GM21786 (cell line): ENCODE measurements around the gene NXPH4.

Experiments used
- ATAC-seq: cut with Tn5 transposase; IDR thresholded peaks from one replicate; pipeline ENCODE4 v1.9.1; 2021; ENCODE audit not compliant: unreplicated experiment

Gene NXPH4

DNA sequence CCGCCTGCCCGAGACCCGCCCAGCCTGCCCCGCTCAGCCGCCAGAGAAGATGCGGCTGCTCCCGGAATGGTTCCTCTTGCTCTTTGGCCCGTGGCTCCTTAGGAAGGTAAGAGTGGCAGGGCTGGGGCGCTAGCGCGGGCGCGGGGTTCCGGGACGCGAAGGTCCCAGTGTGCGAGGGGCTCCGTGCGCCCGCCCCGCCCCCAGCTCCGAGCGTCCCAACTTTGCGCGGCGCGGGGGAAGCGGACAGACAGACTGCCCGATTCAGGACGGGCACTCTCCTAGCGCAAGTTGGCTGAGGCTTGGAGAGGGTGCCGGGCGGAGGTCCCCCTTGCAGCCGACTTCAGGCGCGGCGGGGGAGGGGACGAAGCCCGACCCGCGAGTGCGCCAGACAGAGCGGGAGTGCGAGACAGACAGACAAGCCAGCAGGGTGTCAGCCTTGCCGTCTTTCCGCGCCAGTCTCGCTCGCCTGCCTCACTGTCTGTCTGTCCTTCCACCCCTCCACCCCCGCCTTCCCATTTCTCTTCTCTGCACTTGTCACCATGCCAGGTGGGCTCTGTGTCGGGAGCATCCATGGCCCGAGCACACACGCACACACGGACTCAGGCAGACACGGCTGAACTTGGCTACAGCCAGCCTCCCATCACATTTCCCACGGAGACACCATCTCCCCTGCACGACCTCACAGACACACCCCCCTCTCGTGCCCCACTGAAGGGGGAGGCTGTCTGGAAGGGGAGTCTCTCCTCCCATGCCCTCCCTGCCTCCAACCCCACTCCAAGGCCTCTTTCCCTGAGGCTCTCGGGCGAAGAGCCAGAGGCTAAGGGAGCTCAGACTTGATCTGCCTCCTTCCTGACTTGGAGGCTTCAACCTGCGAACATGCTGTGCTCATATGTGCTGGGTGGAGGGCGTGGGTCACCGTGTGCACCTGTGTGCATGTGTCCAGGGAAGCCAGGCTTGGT lies 606 bp downstream of the NXPH4 start:
- ATAC-seq, result no peak

DNA sequence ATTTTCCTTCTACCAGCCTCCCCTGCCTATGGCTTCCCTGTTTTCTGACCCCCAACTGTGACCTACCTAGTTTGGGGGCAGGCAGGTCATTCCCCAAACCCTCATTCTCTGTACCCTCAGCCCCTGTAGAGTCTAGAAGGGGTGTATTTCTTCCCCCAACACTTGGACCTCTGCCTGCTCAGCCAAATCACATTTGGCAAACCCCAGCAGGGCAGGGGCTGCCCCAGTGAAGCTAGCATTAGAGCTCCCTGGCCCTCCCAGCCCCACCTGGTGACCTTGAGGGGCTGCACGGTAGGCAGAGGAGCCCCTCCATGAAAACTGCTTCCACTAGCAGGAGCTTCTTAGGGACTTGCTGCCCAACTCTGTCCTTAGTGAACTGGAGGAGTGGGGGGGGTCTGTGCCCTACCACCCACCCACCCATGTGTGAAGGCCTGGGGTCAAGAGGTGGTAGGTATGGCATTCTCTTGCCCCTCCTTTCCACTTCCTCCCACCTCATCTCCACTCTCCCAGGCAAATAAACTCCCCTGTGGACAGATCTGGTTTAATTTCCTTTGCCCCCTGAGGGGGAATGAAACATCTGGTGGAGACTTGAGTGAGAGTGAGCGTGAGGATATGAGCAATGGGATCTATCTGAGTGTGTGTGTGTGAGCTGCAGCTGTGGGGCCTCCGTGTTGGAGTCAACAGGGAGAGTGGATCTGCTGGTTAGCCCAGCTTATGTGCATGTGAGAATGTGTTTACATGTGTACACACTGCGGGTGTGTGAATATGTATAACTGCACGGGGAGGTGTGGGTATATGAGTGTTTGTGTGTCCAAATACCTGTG lies 1.6 kb downstream of the NXPH4 start:
- no peak for ATAC-seq

DNA sequence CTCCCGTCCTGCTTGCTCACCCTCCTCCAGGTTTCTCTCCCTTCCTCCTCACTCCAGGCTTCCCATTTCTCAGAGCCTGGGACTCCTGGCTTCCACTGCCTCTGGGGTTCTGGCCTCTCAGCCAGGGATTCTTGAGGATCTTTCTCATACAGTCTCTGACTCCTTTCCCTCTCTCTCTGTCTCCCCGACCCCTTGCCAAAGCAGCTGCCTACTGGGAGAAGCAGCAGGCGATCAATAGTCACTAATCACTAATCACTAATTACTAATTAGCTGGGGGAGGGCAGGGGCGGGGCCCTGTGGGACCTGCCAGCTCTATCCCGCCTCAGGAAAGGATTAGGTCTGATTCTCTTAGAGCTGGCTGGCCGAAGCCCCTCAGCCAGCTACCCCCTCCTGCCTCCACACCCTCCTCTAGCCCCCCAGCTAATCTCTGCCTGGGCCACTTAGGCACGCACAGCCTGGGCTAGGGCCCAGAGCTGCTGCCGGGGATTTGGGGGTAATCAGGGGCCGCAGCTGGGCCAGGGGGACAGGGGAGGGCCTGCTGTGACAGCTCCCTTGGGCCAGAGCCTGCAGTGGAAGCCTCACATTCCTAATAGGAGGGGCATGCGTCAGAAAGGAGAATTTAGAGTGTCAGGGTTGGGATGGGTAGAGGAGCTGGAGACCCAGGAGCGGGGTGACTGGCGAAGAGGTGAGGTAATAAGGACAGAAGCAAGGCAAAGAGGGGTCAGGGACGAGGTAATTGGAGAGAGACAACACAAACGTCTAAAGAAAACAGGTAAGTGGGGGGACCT lies 2.8 kb downstream of the NXPH4 start:
- no peak for ATAC-seq

DNA sequence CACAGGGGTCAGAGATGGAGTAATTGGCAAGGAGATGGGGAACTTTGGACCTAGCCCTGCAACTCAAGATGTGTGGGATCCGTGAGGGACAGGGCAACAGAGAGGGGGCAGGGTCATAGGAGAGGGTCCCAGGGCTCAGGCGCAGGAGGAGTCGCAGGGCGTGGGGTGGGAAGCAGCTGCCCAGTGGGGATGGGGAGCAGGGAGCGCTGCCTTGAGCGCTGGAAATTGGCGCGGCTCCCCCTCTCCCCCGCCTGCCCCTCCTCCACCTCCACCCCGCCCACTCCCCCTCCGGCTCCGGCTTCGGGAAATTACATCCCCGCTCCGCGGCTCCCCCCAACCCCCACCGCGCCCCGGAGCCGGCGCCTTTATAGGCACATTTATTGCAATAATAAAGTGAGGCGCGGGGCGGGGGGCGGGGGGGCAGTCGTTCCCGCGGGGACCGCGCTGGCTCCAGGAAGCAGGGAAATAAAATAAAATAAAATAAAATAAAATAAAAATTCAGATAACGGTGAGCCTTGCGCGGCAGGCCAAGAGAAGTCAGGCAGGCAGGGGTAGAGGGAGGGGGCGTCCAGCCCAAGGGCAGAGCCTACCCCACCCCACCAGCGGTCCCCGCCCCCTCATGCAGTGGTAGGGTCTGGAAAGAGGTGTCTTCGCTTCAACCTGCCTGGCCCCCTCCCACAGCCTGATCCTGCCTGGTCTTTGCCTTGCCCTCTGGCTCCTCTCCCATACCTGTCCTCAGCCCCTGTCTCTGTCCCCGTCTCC lies 3.6 kb downstream of the NXPH4 start:
- no peak for ATAC-seq

DNA sequence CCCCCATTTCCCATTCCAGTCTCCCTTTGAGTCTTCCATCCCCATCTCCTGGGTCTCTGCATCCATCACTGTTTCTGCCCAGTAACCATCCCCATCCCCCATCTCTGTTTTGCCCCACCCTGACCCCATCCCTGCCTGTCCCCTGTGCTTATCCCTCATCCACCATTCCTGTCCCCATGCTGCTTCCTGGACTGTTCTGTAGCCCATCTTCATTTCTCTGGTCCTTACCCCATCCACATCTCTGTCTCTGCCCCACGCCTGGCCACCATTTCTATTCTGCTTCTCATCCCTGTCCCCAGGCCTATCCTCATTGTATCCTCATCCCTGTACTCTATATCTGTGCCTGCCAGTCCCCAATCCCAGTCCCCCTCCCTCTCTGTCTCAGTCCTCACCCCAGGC lies 4.2 kb downstream of the NXPH4 start:
- ATAC-seq, result no peak

DNA sequence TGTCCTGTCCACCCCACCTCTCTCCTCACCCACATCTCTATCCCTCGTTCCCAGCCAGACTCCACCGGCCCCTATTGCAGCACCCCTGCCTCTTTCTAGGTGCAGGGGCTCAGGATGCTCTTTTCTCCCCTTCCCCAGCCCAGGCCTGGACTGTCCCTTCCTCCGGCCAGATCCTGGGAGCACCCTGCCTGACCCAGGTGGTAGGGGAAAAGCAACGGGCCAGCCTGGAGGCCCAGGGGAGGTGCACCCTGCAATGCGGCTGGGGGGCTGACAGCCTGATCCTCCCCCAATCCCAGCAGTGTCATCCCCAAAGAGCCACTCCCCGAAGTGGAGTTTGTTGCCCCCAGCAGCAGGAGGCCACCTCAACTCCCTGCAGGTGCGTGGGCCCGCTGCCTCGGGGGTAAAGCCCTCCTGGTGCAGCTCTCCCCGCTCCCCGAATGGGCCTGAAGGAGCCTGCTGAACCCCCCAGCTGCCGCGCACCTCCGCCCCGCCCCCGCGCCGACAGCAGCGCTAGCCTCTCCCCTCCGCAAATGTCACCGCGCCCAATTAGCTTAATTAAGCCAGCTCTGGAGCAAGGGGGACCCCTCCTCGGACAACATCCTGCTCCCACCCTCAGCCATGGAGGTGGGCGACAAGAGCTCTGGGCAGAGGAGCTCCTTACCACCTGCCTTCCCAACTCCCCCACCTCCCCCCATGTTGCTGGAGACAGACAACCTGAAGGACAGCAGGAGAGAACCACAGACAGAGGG lies 4.7 kb downstream of the NXPH4 start:
- ATAC-seq, result no peak

DNA sequence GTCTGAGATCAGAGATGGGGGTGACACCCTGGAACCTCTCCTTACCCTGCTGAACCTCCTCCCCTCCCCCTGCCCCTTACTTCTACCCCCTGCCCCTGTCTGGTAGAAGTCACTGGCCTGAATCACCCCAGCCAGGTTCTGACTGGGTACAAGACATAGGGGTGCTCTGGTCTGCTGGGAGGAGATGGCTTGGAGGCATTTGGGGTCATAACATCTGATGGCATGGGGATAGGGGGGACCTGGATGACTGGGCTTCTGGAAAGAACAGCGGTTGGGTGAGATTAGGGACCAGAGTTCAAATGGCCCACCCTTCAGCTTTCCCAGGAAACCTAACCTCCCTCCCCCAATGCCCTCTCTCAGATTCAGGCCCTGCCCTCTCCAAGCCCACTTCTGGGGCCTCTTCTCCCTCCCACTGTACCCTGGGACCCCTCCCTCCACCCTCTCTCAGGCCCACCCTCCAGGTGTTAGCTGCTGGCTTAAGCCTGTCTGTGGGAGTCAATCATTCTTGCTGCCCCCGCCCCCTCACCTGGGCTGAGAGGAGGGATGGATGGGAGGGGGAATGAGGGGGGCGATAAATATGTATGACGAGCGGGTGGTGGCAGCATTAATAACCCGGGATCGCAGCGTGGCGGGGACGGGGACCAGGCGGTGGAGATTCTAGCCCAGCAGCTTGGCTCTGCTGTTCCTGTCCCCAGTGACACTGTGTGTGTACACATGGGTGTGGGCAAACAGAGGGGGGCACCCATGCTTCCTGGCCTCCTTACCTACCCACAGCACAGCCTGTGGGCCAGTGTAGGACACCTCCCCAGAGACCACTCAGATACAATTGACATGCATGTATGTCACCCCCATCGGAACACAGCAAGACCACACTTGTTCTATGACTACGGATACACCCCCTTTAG lies 5.9 kb downstream of the NXPH4 start:
- no peak for ATAC-seq

DNA sequence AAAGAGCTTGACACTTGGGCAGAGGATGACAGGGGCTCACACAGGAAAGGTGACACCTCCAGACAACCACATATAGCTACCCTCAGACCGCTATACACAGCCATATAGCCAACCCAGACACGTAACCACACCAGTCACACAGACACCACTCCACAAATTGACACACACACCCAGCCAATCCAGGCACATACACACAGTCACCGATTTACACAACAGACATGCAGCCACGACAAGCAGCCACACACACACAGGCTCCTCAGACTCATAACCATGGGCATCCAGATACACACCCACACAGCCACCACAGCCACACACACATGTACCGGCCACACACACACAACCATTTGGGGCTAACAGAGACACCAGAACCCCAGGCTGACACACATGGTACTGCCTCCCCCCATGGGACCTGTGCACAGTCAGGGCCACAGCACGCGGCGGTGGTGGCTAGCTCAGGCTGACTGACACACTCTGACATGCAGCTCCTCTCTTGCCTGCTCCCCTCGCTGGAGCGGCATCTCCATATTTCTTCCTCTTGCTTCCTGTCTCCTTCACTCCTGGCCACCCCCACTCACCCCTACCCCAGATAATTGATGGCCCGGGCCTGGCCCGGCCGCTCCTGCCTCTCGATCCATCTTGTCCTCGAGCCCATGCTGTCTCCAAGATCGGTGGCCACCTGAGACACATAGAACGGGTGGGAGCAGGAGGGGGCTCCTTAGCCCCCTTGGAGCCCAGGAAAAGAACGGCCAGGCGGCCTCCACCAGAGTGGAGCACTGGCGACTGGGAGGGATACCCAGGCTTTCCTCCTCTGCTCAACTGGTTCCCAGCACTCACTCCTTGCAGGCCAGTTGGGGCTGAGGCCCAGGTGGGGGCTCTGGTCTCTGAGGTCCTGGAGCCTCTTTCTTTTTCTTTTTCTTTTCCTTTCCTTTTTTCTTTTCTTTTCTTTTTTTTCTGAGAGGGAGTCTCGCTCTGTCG lies 6.9 kb downstream of the NXPH4 start:
- ATAC-seq, result no peak

DNA sequence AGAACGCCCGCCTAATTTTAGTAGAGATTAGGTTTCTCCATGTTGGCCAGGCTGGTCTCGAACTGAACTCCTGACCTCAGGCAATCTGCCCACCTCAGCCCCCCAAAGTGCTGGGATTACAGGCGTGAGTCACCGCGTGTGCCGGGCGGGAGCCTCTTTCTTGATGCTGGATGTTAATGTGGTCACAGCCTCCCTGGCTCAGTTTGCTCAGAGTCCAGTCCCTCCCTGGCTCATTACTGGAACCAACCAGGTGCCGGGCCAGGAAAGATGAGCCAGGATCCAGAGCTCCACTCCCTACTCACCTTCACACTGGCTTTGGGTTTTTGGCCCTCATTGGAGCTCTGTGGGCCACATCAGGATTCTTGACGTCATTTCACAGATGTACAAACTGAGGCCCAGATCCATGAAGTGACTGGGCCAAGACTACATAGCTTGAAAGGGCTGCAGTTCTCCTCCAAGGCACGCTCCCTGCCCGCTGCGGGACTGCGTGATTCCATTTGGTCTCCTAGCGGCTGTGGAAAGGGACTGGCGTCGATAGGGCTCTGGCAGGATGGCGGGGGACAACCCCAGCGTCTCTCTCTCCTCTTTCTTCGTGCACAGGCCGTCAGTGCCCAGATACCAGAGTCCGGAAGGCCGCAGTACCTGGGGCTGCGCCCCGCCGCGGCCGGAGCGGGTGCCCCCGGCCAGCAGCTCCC lies 7.8 kb downstream of the NXPH4 start:
- no peak for ATAC-seq

DNA sequence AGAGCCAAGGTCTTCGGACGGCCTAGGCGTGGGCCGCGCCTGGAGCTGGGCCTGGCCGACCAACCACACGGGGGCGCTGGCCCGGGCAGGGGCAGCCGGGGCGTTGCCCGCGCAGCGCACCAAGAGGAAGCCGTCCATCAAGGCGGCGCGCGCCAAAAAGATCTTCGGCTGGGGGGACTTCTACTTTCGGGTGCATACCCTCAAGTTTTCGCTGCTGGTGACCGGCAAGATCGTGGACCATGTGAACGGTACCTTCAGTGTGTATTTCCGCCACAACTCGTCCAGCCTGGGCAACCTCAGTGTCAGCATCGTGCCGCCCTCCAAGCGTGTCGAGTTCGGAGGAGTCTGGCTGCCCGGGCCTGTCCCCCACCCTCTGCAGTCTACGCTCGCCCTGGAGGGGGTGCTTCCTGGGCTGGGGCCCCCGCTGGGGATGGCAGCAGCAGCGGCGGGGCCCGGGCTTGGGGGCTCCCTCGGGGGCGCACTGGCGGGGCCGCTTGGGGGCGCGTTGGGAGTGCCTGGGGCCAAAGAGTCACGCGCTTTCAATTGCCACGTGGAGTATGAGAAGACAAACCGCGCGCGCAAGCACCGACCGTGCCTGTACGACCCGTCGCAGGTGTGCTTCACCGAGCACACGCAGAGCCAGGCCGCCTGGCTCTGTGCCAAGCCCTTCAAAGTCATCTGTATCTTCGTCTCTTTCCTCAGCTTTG lies 8.5 kb downstream of the NXPH4 start:
- ATAC-seq, result no peak

DNA sequence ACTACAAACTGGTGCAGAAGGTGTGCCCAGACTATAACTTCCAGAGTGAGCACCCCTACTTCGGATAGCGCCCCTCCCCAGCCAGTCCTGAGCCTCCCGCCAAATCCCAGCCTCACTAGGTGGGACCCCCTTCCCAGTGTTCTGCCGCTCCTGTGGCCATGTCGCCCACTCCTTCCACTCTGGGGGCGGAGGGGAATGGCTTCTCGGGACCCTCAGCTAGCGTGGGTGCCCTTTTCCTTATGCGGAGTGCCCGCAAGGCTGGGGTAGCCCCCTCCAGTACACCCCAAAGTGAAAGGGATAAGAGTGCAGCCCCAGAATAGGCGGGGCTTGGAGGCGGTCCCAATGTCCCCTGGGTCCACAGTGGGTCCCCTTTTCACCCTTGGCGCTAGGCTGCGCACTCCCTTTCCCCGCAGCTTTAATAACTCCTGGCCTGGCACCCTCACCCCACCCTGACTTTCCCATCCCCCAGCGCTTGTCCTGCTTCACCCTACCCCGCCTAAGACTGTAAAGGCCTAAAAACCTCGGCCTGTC lies 9.2 kb downstream of the NXPH4 start:
- no peak for ATAC-seq

DNA sequence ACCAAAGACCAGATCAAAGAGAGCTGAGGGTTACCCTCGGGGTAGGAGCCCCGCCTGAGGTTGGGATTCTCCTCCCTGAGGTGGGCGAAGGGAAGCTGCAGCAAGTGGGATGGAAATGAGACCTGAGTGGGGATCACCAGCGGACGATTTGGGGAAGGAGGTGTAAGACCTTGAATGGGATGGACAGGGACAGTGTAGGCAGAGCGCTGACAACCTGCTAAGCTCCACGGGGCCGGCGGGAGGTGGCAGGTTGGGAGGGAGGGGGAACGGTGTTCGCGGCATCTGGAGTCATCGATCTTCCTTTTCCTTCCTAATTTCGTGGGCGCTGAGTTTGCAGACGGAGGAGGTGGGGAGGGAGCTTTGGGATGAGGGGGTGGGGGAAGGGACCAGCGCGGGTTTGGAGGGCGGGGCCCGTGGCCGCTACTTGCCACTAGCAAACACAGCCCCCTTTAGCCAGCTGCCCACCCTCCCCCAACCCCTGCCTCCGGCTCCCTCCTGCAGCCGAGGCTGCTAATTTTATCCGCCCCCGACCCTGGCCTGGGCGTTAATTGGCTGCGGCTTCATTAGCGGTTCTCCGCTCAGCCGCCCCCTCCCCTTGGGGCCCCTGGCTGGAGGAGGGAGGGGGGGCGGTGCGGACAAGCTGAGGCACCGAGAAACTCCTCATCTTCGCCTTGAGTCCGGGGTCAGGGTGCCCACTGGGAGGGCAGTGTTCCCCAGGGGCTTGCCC lies 10.2 kb downstream of the NXPH4 start:
- no peak for ATAC-seq

DNA sequence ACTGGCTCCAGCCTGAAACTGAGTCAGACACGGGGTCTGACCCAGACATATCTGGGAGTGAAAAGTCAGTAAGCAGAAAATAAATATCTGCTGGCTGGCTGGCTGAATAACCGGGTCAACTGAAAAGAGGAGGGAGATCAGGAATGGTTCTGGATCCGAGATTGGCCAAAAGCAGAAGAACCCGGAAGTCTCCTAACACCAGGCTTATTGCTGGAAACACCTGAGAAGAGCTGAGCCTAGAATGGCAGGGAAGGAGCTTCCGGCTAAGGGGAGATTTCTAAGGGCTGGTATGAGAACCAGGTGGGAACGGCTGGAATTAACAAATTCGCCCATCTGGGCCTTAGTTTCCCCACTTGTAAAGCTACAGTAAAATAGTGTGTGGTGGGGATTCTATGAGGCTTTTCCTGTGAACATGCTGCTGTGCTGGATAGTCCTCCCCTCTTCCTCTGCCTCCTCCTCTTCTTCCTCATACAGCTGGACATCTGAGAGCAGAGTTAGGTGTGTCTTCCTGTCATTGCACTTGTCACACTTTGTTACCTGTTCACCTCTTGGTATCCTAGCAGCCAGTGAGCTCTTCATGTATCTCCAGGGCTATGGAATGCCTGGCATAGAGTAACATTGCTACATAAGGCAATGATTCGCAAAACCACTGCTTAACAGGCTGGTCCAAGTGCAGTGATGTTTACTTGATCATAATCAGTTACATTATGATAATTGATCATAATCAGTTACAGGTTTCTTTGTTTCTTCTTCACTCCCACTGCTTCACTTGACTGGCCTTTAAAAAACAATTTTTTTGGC lies 10.9 kb downstream of the NXPH4 start:
- no peak for ATAC-seq

DNA sequence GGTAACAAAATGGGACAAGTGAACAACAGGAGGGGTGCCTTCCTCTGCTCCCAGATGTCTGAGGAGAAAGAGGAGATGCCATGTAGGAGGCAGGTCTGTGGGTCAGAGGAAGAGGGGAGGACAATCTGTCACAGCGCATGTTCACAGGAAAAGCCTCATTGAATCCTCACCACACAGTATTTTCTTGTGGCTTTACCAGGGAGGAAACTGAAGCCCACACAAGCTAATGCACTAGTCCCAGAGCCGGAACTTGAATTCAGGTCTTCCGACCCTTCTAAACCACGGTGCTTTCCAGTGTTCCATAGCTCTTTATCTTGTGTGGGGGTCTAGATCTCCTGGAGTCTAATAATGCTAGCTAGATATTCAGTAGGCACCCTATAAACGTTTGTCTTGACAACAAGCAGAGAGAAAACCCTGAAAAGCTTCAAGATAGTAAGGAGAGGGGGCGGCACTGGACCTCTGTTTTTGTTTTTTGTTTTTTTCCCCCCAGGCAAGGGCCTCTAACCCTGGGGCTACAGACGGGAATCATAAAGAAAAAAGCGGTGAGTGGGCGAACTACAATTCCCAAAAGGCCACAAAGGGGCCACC lies 12.5 kb downstream of the NXPH4 start:
- no peak for ATAC-seq
